HG03457 (cell line): ENCODE data around the gene TCHHL1.
"Not testable (repeated sequence)": the region's sequence is repeated elsewhere in the genome, so short reads cannot be mapped to it uniquely, and the experiment has no call there.

ENCODE experiments used
- ATAC-seq: cut with Tn5 transposase; IDR thresholded peaks from one replicate; pipeline ENCODE4 v1.9.1; 2021; ENCODE audit warnings: moderate number of reproducible peaks; ENCODE audit not compliant: unreplicated experiment

TCHHL1 gene

GRCh38 chr1:152096931-152097330 lies 8.1 kb upstream of the TCHHL1 start:
- ATAC-seq: no peak

- ATAC-seq: no peak
Observed at GRCh38 chr1:152086760-152087159, 2.1 kb downstream of the TCHHL1 start.

GRCh38 chr1:152084853-152085252 lies 4.0 kb downstream of the TCHHL1 start:
- no peak for ATAC-seq

- ATAC-seq: not testable (repeated sequence)
Observed at GRCh38 chr1:152081026-152081425, 7.8 kb downstream of the TCHHL1 start.

GRCh38 chr1:152080494-152080893 lies 8.4 kb downstream of the TCHHL1 start:
- not testable (repeated sequence) for ATAC-seq

GRCh38 chr1:152078831-152079441 lies 9.9 kb downstream of the TCHHL1 start:
- no peak for ATAC-seq

GRCh38 chr1:152072311-152072710 lies 16.6 kb downstream of the TCHHL1 start:
- no peak for ATAC-seq

- ATAC-seq: no peak
Observed at GRCh38 chr1:152071123-152071522, 17.7 kb downstream of the TCHHL1 start.

GRCh38 chr1:152067929-152068328 lies 20.9 kb downstream of the TCHHL1 start:
- ATAC-seq: no peak

- ATAC-seq: no peak
Observed at GRCh38 chr1:152067150-152067549, 21.7 kb downstream of the TCHHL1 start.

- no peak for ATAC-seq
Observed at GRCh38 chr1:152061952-152062351, 26.9 kb downstream of the TCHHL1 start.

GRCh38 chr1:152053375-152053774 lies 35.5 kb downstream of the TCHHL1 start:
- ATAC-seq: no peak

GRCh38 chr1:152052606-152053005 lies 36.3 kb downstream of the TCHHL1 start:
- ATAC-seq: no peak

- ATAC-seq: no peak
Observed at GRCh38 chr1:152050886-152051675, 37.8 kb downstream of the TCHHL1 start.

GRCh38 chr1:152049291-152050083 lies 39.4 kb downstream of the TCHHL1 start:
- ATAC-seq: no peak

- ATAC-seq: no peak
Observed at GRCh38 chr1:152048416-152049009, 40.4 kb downstream of the TCHHL1 start.

GRCh38 chr1:152047730-152048415 lies 41.0 kb downstream of the TCHHL1 start:
- peak; percentile 94 for ATAC-seq

GRCh38 chr1:152047413-152047729 lies 41.5 kb downstream of the TCHHL1 start:
- no peak for ATAC-seq

- ATAC-seq: no peak
Observed at GRCh38 chr1:152044386-152044785, 44.5 kb downstream of the TCHHL1 start.

- no peak for ATAC-seq
Observed at GRCh38 chr1:152043870-152044269, 45.0 kb downstream of the TCHHL1 start.

- ATAC-seq: no peak
Observed at GRCh38 chr1:152042030-152042429, 46.8 kb downstream of the TCHHL1 start.
